HuH-7.5 (cell line): ENCODE data around the gene KIAA1755.

Source experiments
- DNase-seq: peaks from one replicate; pipeline ENCODE4 v3.0.0; 2011; ENCODE audit warnings: low spot score

The KIAA1755 gene

DNA sequence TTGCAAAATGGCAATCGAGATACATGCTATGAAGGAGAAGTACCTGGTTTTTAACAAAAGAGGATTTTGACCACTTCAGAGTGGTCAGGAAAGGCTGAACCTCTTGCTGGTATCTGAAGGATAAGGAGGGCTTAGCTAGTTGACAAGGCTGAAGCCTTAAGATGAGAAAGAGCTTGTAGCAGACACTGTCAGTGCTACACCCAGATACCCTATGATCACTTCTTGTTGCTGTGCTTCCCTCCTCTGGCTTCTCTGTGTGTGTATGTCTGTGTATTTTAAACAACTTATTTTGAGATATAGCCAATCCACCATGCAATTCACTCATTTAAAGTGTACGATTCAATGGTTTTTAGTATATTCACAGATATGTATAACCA lies 56.6 kb downstream of the KIAA1755 start:
- DNase-seq: no peak

DNA sequence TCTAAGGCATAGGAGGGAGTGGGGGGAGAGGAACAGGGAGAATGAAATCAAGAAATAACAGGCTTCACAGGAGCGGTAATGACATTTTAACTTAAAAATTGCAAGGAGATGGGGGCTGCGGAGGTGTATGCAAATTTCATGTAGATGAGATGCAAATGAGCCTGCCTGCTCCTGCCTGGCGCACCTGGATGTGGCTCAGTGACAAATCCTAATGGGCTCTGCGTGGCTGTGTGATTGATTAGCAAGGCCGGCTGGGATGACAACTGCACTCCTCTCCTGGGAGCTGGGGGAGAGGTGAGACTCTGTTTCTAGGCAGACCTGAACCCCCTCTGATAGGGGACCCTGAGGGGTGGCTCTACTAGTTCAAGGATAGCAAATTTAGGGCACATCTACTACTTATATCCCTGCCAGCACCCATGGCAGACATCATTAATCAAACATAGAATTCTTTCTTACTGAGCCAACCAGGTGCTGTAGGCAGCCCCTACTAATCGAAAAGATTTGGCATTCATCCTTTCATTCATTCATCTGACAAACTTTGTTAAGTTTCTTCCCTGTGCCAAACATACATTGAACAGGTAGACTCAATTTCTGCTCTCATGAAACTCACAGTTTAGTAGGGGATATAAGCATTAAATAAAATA lies 57.1 kb downstream of the KIAA1755 start:
- no peak for DNase-seq

DNA sequence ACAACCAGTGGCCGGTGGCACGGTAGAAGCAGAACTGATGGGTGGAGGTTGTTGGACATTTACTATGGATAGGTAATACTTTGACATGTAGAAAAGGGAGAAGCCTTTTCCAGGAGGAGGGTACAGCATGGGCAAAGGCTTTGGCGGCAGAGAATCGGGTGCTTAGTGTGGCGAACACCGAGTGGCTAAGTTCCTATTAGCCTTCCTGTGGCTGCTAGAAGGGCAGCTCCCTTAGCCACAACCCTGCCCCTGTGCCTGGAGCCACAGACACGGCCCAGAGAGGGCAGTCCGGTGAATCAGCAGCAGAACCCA lies 57.6 kb downstream of the KIAA1755 start:
- DNase-seq: no peak

DNA sequence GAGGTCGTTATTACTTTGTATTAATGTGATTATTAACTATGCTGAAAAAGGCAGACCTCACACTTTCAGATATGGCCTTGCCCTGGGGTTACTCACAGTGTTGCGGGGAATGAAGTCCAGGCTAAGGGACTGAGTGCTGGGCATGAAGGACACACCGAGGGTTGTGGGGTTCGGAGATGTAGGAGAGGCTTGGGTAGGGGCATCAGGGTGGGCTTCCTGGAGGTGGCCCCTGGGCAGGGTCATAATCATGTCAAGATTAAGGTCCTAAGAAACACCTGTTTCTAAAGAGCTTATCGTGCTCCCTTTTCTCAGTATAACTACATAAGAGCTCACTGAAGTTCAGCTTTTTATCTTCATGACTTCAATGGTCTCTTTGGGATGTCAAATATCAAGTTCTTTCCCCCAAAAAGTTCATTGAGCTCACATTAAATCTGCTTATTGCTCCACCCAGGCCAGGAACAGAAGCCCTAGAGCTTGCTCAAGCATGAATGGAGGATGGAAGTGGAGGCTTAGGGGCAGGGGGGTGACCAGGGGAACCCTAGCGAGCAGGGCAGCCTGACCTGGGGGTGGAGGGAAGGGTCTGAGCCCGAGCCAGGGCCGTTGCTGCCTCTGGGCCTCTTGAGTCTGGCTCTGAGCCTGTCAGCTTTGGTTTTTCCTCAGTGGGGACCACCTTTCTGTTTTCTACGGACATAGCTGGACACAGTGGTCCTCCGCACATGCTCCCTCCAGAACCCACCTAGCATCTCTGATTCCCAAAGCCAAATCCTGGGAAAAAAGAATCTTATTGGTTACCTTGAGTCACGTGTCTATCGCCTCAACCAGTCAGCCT lies 58.2 kb downstream of the KIAA1755 start:
- no peak for DNase-seq

DNA sequence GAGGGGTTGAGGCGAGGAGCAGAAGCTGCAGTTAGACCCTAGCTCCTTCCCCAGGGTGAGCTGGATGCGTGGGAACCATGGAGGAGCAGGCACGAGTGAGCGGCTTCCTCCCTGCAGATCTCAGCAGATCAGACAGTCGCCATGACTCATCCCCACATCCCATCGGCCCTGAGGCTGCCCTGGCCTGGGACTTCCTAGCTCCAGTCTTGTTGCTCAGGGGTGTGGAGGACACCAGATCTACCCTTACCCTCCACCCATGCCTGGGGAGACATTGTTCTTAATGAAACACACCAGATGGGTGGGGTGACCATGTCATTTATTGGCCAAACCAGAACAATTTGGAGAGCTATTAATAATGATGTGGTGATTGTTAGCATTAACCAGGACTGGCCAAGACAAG lies 59.2 kb downstream of the KIAA1755 start:
- no peak for DNase-seq

DNA sequence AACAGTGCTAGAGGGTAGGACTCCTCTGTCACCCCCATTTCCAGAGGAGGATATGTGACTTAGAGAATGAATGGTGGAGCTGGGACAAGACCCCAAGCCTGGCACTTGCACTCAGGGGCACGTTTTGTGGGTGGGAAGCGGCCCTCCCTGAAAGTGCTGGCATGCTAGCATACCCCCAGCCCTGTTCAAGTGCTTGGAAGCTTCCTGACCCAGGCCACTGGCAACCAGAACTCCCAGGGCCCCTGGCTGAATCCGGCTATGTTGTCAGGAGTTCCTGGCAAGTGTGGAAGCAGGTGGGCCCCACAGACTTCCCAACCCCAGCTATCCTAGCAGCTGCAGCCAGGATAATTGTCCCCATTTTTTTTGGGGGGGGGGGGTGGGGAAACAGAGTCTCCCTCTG lies 59.9 kb downstream of the KIAA1755 start:
- no peak for DNase-seq

DNA sequence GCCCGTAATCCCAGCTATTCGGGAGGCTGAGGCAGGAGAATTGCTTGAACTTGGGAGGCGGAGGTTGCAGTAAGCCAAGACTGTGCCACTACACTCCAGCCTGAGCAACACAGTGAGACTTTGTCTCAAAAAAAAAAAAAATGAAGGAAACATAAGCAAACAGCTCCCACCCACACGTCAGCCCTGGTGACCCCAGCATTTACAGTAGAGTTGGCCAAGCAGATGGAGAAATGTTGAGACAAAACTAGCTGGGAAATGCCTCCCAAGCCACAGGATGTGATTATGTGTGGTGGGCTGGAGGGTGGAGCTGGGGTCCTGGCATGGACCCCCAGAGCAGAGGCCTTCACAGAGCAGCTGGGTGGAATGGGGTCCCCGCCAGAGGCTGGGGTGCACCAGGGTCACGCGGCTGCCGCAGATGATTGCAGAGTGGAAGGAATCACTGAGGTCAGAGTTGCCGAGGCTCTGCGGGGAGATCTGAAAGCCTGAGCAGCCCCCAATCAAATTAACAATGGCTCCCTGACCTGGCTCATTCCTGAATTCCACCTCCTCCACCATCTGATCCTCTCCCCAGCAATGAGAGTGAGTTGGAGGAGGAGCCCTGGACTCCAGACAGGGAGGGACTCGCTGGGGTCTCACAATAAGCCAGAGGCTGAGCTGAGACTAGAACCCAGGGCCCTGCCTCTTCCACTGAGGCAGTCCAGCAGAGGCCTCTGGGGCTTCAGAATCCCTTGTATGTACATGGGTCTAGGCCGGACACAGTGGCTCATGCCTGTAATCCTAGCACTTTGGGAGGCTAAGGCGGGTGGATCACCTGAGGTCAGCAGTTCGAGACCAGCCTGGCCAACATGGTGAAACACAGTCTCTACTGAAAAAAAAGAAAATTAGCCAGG lies 60.8 kb downstream of the KIAA1755 start:
- no peak for DNase-seq

DNA sequence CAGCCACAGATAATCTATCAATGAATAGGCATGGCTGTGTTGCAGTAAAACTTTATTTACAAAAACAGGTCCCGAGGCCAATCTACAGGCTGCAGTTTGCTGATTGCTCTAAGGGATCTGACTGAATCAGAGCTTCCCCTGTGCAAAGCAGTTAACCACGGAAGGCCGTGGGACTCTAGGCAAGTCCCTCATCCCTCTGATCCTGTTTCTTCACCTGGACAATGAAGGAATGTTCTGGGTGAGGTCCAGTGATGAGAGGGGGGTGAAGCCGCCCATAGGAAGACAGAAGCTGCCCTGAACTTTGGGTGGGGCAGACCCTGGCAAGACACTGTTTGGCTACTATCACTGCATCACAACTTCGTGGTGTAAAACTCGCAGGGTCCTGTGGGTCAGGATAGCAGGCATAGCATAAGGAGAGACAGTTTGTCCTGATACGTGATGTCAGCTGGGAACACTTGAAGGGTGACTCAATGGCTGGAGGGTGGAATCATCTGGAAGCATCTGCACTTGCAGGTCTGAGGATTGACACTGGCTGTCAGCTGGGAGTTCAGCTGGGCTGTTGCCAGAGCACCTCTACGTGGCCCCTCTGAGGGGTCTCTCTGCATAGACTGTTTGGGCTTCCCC lies 62.2 kb downstream of the KIAA1755 start:
- no peak for DNase-seq

DNA sequence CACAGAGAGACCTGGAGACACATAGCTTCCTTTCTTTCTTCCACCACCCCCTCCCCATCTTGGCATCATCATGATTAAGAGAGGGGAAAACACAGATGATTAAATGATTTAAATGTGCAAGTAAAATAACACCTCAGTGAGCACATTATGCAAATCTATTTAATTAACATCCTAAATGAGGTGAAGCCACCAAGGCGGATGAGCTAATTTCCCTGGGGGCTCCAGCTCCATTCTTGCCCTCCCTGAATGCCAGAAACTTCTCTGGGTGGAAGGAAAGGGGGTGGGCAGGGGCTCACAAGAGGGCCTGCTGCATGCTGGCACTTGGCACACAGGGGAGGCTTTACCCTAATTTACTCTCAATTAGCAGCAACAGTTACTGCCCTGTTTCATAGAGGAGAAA lies 62.9 kb downstream of the KIAA1755 start:
- DNase-seq: no peak

DNA sequence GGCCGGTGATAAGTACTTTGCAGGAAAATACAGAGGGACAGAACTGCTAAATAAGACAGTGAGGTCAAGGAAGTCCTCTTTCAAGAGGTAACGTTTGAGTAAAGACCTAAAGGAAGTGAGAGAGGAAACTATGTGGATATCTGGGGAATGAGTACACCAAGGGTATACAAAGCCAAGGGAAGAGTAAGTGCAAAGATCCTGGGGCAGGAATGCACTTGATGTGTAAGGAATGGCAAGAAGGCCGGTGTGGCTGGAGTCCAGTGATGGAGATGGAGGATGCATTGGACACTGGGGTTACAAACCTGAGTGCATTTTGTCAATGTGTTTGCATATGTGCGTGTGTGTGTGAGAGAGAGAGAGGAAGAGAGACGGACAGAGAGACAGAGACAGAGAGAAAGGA lies 63.3 kb downstream of the KIAA1755 start:
- no peak for DNase-seq

DNA sequence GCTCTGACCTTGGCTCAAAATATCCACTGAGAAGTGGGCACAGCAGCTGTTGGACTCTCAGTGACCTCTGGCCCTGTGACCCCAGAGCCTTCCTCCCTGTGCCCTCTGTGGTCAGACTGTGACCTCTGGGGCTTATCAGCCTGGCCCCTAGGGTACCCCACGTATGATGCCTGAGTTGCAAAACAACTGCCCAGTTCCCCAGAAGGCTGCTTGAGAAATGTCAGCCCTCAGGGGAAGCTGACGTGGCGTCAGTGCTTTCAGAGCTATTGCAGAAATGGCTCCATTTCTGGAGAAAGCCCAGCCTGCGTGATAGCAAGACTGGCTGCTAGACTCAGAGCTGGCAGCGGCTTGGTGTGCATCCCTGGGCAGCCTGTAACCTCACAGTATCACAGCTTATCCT lies 63.9 kb downstream of the KIAA1755 start:
- no peak for DNase-seq

DNA sequence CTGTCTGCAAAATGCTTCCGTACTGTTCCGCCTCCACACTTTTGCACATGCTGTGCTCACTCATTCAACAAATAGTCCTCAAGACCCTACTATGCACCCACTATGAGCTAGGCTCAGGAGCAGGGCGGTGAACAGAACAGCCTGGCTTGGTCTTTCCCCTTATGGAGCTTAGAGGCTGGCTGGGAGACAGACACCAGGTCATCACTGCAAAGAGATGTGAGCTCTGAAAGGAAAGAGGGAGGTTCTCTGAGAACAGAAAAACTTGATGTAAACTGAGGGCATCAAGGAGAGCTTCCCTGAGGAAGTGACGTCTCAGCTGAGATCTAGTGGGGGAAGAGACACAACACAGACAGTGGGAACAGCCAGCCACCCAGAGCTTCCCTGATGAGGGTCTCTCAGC lies 64.5 kb downstream of the KIAA1755 start:
- DNase-seq: no peak

DNA sequence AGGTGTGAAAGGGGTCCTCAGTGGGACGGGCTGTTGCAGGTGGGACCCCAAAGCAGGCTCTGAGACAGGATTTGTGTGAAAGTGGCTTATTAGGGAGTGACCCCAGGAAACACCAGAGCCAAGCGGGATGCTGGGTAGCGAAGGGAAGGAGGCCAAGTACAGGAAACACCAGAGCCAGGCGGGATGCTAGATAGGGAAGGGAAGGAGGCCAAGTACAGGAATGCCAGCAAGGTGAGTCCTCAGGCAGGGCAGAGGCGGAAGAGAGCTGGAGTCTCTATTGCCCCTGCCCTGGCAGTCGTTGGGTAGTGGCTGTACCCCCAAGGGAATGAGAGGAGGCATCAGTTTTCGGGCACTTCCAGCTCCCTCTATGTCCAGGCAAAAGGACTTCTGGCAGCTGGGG lies 65.0 kb downstream of the KIAA1755 start:
- no peak for DNase-seq

DNA sequence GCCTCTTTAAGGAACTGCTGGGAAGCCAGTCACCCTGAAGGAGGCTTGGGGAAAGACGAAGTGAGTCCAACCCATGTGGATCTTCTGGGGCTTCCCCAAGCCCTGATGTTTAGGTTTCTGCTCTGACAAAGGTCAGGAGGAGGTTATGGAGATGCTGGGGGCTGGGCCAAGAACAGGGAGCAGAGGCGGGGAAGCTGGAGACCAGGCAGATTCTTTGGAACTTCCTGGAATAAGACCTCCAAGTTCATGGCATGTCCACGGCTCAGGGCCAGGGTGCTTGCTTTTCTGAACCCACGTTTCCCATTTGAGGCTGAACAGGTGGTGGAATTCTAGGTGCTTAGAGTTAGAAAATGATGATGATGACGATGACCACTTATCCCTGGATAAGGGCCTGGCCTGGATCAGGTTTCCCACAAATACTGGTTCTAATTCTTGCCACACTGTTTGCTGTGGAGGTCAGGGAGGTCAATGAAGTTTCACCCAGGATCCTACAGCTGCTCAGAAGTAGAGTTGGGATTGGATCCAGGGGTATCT lies 65.5 kb downstream of the KIAA1755 start:
- DNase-seq: no peak

DNA sequence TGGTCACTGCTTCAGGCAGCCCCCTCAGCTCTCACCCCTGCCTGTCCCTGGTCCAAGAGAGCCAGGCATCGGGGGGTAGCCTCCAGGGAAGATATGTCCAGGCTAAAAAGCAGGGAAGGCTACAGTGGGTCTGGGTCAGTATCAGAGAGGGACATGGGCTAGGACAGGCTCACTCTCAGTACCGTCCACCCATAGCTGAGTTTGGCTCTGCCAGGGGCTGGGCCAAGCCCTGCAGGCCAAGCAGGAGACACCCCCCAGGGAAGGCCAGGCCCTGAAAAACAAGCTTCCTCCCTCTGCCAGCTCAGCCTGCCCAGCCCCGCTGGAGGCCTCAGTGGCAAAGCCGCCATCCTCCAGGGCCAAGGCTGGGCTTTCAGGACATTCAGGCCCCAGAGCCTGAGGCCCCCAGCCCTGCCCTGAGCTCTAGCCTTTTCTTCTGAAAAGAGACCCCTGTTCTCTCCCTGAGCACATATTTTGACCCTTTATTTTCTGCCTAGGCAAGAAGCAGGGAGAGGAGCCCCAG lies 66.9 kb downstream of the KIAA1755 start:
- DNase-seq: no peak

DNA sequence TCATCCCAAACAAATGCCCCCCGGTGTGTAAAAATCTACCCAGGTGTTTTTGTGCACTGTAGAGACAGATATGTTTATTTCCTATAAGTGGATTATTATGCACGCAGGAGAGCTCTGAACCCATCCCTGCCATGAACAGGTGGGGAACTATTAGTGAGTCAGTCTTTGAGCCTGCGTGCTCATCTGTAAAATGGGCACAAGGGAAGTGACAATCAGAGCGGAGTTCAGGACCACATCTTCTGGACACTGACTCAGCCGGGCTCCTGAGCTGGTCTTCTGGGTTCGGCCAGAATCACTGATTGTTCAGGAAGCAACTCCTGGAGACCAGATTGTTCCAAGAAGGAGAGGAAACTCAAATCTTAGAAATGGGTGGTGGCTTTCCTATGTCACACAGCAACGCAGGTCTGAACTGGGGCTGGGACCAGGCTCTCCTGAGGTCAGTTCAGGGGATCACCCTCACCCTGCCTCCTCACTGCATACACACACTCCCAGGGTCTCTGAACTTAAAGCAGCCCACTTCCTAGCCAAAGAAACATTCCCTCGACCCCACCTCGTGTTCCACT lies 68.1 kb downstream of the KIAA1755 start:
- no peak for DNase-seq

DNA sequence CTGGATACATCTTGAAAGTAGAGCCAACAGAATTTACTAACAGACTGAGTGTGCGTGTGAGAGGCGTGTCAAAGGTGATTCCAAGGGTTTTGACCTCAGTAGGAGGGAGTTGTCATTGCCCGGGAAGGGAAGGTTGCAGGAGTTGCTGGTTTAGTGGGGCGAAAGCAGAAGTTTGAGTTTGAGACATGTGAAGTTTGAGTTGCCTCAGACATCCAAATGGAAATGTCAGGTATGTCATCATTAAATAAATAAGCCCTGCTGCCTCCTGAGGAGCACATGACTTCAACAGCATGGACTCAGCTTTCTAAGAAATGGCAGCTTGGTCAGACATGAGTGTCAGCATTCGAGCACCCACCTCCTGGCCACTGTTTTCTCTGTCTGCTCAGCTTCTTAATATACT lies 68.9 kb downstream of the KIAA1755 start:
- no peak for DNase-seq

DNA sequence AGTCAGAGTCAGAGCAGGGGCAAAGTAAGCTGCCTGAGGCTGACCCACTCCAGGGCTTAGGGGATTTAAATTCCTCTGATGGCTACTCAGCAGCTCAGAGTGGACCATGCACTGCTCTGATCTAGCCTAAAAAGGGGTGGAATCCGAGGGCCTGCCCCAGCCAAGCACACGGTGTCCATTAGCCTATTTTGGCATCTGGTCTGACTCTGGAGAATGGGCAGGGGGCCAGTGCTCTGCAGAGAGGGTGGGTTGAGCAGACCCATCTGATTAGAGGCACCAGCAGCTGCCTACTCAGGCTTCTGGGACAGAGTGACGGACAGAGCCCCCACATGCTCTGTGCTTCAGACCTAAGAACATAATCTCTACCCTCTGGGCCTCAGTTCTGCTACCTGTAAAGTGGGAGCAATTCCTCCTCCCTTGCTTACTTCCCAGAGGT lies 69.6 kb downstream of the KIAA1755 start:
- no peak for DNase-seq

DNA sequence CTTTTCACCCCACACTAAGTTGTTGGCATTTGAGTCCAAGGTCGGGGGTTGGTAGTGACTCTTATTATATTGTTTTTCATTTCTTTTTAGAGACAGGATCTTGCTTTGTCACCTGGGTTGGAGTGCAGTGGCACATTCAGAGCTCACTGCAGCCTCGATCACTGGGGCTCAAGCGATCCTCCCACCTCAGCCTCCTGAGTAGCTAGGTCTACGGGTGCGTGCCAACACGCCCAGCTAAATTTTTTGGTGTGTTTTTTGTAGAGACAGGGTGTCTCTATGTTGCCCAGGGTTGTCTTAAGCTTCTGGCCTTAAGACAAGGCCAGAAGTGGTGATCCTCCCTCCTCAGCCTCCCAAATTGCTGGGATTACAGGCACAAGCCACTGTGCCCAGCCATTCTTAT lies 70.4 kb downstream of the KIAA1755 start:
- DNase-seq: no peak

DNA sequence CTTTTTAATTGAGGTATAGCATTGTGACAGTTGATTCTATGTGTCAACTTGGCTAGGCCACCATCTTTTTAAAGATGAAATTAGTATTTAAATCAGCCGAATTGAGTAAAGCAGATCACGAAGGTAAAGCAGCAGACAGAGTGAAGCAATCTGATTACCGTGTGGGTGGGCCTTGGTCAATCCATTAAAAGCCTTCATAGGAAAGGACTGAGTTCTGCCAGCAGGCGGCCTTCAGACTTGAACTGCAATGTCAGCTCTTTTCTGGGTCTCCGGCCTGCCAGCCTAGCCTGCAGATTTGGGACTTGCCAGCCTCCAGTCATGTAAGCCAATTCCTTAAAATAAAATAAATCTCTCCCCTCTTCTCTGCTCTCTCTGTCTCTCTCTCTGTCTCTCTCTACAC lies 73.0 kb downstream of the KIAA1755 start:
- DNase-seq: no peak

DNA sequence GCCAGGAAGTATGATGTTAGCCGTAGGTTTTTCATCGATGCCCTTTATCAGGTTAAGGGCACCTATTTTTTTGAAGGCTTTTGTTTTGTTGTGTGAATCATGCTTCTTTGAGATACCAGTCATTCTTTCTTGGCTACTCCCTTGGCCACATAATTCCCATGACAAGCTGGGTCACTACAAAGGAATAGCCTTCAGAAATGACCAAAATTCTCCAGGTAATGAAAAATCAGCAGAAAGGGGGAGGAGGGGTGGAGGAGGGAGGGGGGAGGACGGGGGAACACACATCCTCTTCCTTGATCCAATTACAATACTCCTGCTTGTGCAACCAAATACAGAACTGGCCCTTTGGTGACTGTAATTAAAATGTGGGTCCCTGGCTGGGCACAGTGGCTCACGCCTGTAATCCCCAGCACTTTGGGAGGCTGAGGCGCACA lies 73.7 kb downstream of the KIAA1755 start:
- no peak for DNase-seq

DNA sequence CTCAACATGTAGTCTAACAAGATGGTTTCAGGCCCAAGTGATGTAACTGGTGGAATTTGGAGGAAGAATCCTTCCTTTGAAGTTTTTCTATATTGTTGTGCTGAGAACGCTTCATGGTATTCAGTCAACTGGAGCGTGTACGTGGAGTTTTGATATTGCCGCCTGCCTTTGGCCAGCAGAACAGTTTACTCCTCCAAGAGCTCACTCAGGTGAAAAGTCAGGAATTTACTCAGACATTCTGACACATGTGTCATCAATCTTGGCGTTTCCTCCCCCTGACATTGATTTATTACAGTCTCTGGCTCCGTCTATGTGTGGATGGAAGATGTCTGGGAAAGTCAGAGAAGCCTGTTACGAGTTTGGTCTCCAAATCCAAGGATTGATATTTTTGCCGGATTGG lies 76.4 kb downstream of the KIAA1755 start:
- DNase-seq: no peak
